ENCODE data around the gene NR2C2. TPM values are rescaled to one million over a fixed set of nuclear protein-coding genes. Genes with fewer than 3 reads are reported as not detected.

The NR2C2 gene
- total and polyA plus RNA-seq, 9 of the 15 experiments (the other 6 are each of a cell fraction or from before 2014, with no cell fraction given): 6.1 to 33.0 (median 14.6) TPM

DNA sequence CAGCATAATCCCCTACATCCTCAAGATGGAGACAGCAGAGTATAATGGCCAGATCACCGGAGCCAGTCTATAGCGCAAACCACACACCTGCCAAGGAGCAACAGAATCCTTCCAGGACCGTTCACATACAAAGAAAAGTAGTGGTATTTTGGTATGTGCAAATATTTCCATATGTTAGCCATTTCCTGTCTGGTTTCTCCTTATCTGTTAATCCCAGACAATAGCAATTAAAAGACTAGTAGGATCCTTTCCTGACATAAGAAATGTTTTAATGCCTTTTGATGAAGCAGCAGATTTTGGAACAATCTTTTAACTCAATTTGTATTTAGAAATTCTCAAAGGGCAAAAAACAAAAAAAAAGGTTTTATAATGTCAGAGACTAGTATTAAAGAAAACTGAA lies 95.6 kb downstream of the NR2C2 start:
- 75% methylated on average over 3 of the region's 3 CpGs for WGBS (ENCODE audit: insufficient coverage, low coverage, missing lambda C conversion rate)
- Histone ChIP-seq H3K9me3 (replicated peaks; ENCODE audit: control insufficient read depth, insufficient read depth, low read depth, low read length) (no peaks in the 10 kb centered on the region), H3K79me2 (ENCODE audit: control insufficient read depth, insufficient read depth, low read length) (peaks cover 7% of the 10 kb centered on the region), H3K27me3 (ENCODE audit: control insufficient read depth in 2 of 2, insufficient read depth in 2 of 2, low read length in 2 of 2) (no peaks in the 10 kb centered on the region), H3K36me3 (ENCODE audit: control insufficient read depth, insufficient read depth, low read length) (peaks cover 97% of the 10 kb centered on the region), H3K4me3 (no peak overlapping the region), H3K9me1 (ENCODE audit: control insufficient read depth, insufficient read depth, low read length) (no peaks in the 10 kb centered on the region), H3K27ac (ENCODE audit: extremely low read depth, low read depth, low read length) (peak overlapping the region; percentile 42; the same call in 1 of the 3 replicates), H4K20me1 (replicated peaks; ENCODE audit: control insufficient read depth, insufficient read depth, low read length) (peaks cover 24% of the 10 kb centered on the region), H2AFZ (ENCODE audit: low read depth, low read length) (no peak overlapping the region), H3K4me1 (replicated peaks in 1 of 2; ENCODE audit: control insufficient read depth in 2 of 2, insufficient read depth in 2 of 2, low read length in 2 of 2) (peaks cover 3 to 17% of the 10 kb centered on the region in 2 experiments; a peak in 4 of 5 replicates), H3K9ac (ENCODE audit: insufficient read depth in 1 of 2, low read depth in 2 of 2, low read length in 2 of 2) (no peak overlapping the region), H3K4me2 (ENCODE audit: insufficient read depth, low read length) (no peak overlapping the region)
- TSS peak; percentile 8 for BruUV-seq (replicated peaks)
- in situ Hi-C loops (cut with MboI): no loop called here
- ATAC-seq (no peak), FAIRE-seq (no peak), DNase-seq (ENCODE audit: extremely low read depth in 1 of 4, low spot score in 3 of 4) (no peak)
- CTCF ChIA-PET (ENCODE audit: low intra/inter-chr PET ratio): no interaction called here
- intact Hi-C loops (cut with micrococcal nuclease): no loop called here
- POLR2A ChIA-PET: interaction anchor here (0.5 to 0.7 kb wide), 4 partner anchors 49 to 1885 kb away, joined by 3 to 4 read pairs (median 4); partner anchors contain the start of genes LSM3 and XPC
- TF ChIP-seq TEAD4 (IDR thresholded peaks at IDR 0.05; ENCODE audit: low read length) (peak; percentile 87), TEAD4 (CRISPR knock-in tag; IDR thresholded peaks at IDR 0.05; ENCODE audit: borderline replicate concordance) (no peak), RBM17 (IDR thresholded peaks at IDR 0.05; ENCODE audit: borderline replicate concordance, low read depth, low read length) (no peak), GABPA (tag; conservative IDR thresholded peaks at IDR 0.05; ENCODE audit: low read depth) (0 out of 2 replicates have a peak, but pooled peaks have one; percentile 16), C11orf30 (IDR thresholded peaks at IDR 0.05; ENCODE audit: low read depth) (peak; percentile 67), ZNF507 (tag; conservative IDR thresholded peaks at IDR 0.05) (no peak), BRD4 (IDR thresholded peaks at IDR 0.05) (no peak), RFX5 (IDR thresholded peaks at IDR 0.05; ENCODE audit: low read depth, low read length) (no peak), SMAD4 (CRISPR knock-in tag; conservative IDR thresholded peaks at IDR 0.05) (peak; percentile 73), XRCC4 (IDR thresholded peaks at IDR 0.05; ENCODE audit: extremely low read depth, insufficient read depth, insufficient read length) (no peak), MAFG (tag; conservative IDR thresholded peaks at IDR 0.05) (peak; percentile 68), POLR2AphosphoS2 (IDR thresholded peaks at IDR 0.05; ENCODE audit: low read length) (0 out of 2 replicates have a peak, but pooled peaks have one; percentile 26), SMARCA4 (IDR thresholded peaks at IDR 0.05) (0 out of 2 replicates have a peak, but pooled peaks have one; percentile 21), ARID1B (IDR thresholded peaks at IDR 0.05) (peak; percentile 67), PML (IDR thresholded peaks at IDR 0.05; ENCODE audit: low read length) (no peak; the same call in 1 of the 2 replicates), HNRNPL (IDR thresholded peaks at IDR 0.05; ENCODE audit: low read depth, low read length) (no peak), RBM15 (IDR thresholded peaks at IDR 0.05; ENCODE audit: insufficient read depth, low read length) (no peak), KHSRP (IDR thresholded peaks at IDR 0.05) (no peak), NFE2 (IDR thresholded peaks at IDR 0.05; ENCODE audit: low read depth) (no peak), TAL1 (IDR thresholded peaks at IDR 0.05) (peak; percentile 55; the same call in 1 of the 2 replicates), GATA2 (CRISPR knock-in tag; IDR thresholded peaks at IDR 0.05) (no peak), CBFA2T3 (IDR thresholded peaks at IDR 0.05) (peak; percentile 72), ZNF592 (IDR thresholded peaks at IDR 0.05) (no peak), SOX6 (IDR thresholded peaks at IDR 0.05) (peak; percentile 69), NCOR1 (IDR thresholded peaks at IDR 0.05) (peak; percentile 50; the same call in 1 of the 2 replicates)
